Osteocyte (in vitro differentiated cells): ENCODE measurements around the gene CD226. TPM values are rescaled to one million over a fixed set of nuclear protein-coding genes. Genes with fewer than 3 reads are reported as not detected.

ENCODE experiments used
- DNase-seq: peaks from one replicate; pipeline ENCODE4 v3.0.0; 2021; ENCODE audit warnings: mixed read lengths; ENCODE audit not compliant: unreplicated experiment; ENCODE audit errors: extremely low spot score
- H3K27ac Mint-ChIP-seq: one replicate; pipeline ENCODE4 v1.8.0; 2021; ENCODE audit warnings: mild to moderate bottlenecking, mixed read lengths; ENCODE audit not compliant: unreplicated experiment
- H3K27me3 Mint-ChIP-seq: one replicate; pipeline ENCODE4 v1.8.0; 2021; ENCODE audit warnings: mixed read lengths; ENCODE audit not compliant: unreplicated experiment
- H3K36me3 Mint-ChIP-seq: one replicate; pipeline ENCODE4 v1.8.0; 2021; ENCODE audit warnings: mixed read lengths; ENCODE audit not compliant: unreplicated experiment
- H3K4me1 Mint-ChIP-seq: one replicate; pipeline ENCODE4 v1.8.0; 2021; ENCODE audit warnings: mixed read lengths; ENCODE audit not compliant: unreplicated experiment
- H3K4me3 Mint-ChIP-seq: one replicate; pipeline ENCODE4 v1.8.0; 2021; ENCODE audit warnings: mild to moderate bottlenecking, moderate library complexity, mixed read lengths; ENCODE audit not compliant: unreplicated experiment
- H3K9me3 Mint-ChIP-seq: one replicate; pipeline ENCODE4 v1.8.0; 2021; ENCODE audit warnings: mixed read lengths; ENCODE audit not compliant: unreplicated experiment
- total RNA-seq: library from RNA; stranded (reverse); gene quantifications from 2 replicates; pipeline ENCODE4 v1.2.1, GENCODE V29; 2021
- TF ChIP-seq, protein P1 (sequence below): fragments of 200-600 bp; sonication (generic); IDR thresholded peaks from 2 replicates; pipeline ENCODE4 v1.5.0; 2021; ENCODE audit warnings: antibody characterized with exemption, mild to moderate bottlenecking, moderate library complexity

Gene CD226
- total RNA-seq, 1 donor from 2014 or later, result 0.46 TPM

DNA sequence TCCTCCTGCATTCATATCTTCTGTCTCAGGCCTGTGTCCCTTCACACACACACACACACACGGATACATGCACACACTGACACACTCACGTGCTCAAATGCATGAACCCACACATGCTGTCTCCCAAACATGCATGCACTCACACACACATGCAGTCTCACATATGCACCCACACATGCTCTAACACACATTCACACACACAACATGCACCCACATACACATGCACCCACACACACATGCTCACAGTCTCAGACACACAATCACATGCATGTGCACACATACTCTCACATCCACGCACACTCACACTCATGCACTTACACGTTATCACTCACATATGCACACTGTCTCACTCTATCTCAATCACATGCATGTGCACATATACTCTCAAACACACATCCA, 1.9 kb upstream of the CD226 start:
- H3K27ac Mint-ChIP-seq, result no peak overlapping the region
- peaks cover 12% of the 10 kb centered on the region for H3K9me3 Mint-ChIP-seq
- peaks cover 11% of the 10 kb centered on the region for H3K4me1 Mint-ChIP-seq
- no peak for DNase-seq
- no peak overlapping the region for H3K4me3 Mint-ChIP-seq
- H3K27me3 Mint-ChIP-seq, result no peaks in the 10 kb centered on the region
- TF ChIP-seq, protein P1, sequence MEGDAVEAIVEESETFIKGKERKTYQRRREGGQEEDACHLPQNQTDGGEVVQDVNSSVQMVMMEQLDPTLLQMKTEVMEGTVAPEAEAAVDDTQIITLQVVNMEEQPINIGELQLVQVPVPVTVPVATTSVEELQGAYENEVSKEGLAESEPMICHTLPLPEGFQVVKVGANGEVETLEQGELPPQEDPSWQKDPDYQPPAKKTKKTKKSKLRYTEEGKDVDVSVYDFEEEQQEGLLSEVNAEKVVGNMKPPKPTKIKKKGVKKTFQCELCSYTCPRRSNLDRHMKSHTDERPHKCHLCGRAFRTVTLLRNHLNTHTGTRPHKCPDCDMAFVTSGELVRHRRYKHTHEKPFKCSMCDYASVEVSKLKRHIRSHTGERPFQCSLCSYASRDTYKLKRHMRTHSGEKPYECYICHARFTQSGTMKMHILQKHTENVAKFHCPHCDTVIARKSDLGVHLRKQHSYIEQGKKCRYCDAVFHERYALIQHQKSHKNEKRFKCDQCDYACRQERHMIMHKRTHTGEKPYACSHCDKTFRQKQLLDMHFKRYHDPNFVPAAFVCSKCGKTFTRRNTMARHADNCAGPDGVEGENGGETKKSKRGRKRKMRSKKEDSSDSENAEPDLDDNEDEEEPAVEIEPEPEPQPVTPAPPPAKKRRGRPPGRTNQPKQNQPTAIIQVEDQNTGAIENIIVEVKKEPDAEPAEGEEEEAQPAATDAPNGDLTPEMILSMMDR, result no peak
- no peaks in the 10 kb centered on the region for H3K36me3 Mint-ChIP-seq

DNA sequence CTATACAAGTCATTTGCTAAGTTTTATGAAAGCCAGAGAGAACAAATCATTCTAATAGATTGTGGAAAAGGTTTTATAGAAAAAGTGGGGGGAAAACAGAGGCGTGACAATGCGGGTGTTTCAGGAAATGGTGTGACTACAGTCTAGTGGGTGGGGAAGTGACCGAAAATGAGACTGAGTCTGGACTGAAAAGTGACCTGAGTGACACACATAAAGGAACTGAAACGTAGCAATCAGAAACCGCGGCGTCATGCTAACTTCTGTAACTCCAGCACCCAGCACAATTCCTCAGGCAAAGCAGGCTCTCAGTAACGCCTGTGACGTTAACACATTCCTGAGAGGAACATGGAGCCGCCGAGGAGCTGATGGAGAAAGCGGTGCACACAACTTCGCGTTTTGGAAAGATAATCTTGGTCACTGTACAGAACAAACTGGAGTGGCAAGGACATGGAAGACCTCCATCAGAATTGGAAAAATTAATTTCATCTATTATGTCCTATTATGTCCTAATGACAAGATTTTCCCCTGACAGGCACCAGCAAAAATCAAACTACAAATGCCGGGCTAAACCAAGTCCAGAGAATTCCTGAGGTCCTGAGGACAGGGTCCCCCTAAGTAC, 1.4 kb upstream of the CD226 start:
- Mint-ChIP-seq H3K4me1 (peaks cover 11% of the 10 kb centered on the region), H3K4me3 (no peak overlapping the region), H3K9me3 (peaks cover 12% of the 10 kb centered on the region), H3K27me3 (no peaks in the 10 kb centered on the region), H3K27ac (no peak overlapping the region), H3K36me3 (no peaks in the 10 kb centered on the region)
- DNase-seq, result no peak
- TF ChIP-seq, protein P1, result no peak

DNA sequence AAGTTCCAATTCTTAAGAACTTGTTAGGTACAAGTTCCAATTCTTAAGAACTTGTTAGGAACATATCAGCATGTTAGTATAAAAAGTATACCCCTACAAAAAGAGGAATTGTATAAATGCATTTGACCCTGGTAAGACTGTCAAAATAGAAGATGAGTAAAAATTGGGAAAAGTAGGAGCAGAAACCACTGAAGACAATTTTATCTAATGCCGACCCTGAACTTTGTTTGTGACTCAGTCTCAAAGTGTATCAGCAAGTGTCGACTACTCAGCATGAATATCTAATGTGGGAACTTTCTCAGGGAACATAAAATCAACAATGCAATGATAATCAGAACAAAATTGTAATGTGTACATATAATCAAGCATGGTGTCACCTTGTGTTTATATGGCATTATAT, 583 bp upstream of the CD226 start:
- Mint-ChIP-seq H3K4me1 (peaks cover 11% of the 10 kb centered on the region), H3K4me3 (no peak overlapping the region), H3K9me3 (peaks cover 11% of the 10 kb centered on the region), H3K27me3 (no peaks in the 10 kb centered on the region), H3K27ac (no peak overlapping the region), H3K36me3 (no peaks in the 10 kb centered on the region)
- TF ChIP-seq, protein P1, result no peak
- DNase-seq, result no peak

DNA sequence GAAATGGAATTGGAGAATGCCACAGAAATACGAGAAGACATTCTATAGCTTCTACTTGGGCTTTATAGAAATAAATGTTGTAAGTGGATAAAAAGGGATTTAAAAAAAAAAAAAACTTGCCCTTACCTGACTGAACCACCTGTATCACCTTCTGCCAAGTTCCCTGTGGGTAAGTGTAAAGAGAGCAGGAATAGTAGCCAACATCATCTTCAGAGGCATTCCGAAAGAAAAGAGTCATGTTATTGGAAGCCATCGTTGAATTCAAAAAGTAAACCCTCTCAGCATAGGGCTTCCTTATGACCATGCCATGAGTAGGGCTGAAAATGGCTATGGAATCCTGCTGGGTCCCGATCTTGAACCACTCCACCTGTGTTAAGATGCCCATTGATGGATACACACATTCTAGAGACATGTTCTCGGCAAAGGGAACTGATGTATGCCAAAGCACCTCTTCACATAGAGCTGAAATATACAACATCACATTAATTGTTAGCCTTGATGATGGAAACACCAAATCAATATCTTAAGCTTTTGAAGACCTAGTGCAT, 991 bp downstream of the CD226 start:
- Mint-ChIP-seq H3K4me3 (no peak overlapping the region), H3K27me3 (no peaks in the 10 kb centered on the region), H3K9me3 (peaks cover 5% of the 10 kb centered on the region), H3K36me3 (no peaks in the 10 kb centered on the region), H3K27ac (no peak overlapping the region), H3K4me1 (peaks cover 8% of the 10 kb centered on the region)
- no peak for DNase-seq
- TF ChIP-seq, protein P1, result no peak

DNA sequence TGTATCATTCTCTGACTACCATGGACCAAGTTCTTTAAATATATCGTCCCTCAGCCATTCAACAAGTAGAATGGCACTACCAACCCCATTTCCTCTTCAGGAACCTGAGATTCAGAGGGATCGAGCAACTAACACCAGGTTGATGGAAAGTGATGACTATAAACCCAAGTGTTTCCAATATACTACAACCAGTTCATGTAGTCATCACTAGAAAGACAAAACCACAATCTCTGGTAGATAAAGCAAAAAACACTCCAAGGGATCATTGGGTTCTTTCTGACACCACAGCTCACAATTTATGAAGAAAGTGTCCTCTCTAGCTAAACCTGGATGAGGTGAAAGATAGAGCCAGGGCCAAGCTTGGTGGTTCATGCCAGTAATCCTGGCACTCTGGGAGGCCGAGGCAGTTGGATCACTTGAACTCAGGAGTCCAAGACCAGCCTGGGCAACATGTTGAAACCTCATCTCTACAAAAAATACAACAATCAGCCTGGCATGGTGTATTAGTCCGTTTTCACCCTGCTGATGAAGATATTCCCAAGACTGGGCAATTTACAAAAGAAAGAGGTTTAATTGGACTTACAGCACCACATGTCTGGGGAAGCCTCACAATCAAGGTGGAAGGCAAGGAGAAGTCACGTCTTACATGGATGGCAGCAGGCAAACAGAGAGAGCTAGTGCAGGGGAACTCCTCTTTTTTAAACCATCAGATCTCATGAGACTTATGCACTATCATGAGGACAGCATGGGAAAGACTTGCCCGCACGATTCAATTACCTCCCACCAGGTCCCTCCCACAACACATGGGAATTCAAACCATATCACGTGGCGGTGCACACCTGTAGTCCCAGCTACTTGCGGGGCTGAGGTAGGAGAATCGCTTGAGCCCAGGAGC, 2.2 kb downstream of the CD226 start:
- TF ChIP-seq, protein P1, result no peak
- H3K4me3 Mint-ChIP-seq, result no peak overlapping the region
- H3K27me3 Mint-ChIP-seq, result no peaks in the 10 kb centered on the region
- DNase-seq, result no peak
- H3K27ac Mint-ChIP-seq, result no peak overlapping the region
- no peaks in the 10 kb centered on the region for H3K36me3 Mint-ChIP-seq
- no peaks in the 10 kb centered on the region for H3K4me1 Mint-ChIP-seq
- H3K9me3 Mint-ChIP-seq, result no peaks in the 10 kb centered on the region
